T-helper 1 cell (primary cell): ENCODE data around the gene MS4A4E.
"Not testable (repeated sequence)": the region's sequence is repeated elsewhere in the genome, so short reads cannot be mapped to it uniquely, and the experiment has no call there.

Experiments
- DNase-seq, 5 donors: peaks; one replicate each; pipeline ENCODE4 v3.0.0-alpha.2; 2012 to 2020
- total RNA-seq, 4 donors: gene quantifications; one replicate each; lab custom pipeline; 2026; lab: John Stamatoyannopoulos, UW

Gene MS4A4E
- total RNA-seq, result 0 to 0.46 (median 0) reads per million in 4 donors

GRCh38 chr11:60242740-60243239 lies at the start of gene MS4A4E:
Gene MS4A4E, minus strand, starts transcription at chr11:60243137. Its CDS starts 13,082 bp downstream, at chr11:60230055.
- DNase-seq, result no peak

DNA sequence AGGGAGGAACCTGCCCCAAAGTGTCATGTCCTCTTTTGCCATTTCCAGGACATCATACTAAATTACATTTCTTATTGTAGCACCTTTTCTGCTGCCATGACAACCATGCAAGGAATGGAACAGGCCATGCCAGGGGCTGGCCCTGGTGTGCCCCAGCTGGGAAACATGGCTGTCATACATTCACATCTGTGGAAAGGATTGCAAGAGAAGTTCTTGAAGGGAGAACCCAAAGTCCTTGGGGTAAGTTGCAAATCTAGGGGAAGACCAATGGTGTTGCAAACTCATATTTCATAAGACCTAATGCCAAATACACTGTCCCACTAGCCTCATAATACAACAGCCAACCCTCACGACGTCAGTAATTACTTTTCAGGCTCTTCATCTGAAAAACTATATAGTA lies 49.2 kb upstream of the MS4A4E start:
- DNase-seq, result no peak

DNA sequence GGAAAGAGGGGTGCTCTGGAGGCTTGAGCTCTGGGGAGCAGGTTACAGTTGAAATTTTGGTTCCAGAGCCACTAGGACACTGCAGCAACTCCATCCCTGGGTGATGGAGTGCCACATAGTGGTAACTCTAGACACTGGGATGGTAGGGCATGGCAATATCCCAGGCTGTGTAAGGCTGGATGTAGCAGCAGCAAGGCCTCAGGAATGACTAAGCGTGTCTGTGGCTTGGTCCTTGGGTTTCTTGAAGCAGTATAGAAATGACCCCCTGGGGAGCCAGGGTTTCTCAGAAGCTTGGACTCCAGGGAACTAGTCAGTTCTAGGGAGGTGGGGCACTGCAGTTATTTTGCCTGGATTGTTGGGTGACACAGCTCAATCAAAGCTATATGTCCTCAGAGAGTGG lies 45.6 kb upstream of the MS4A4E start:
- no peak for DNase-seq

- not testable (repeated sequence) for DNase-seq
These were observed 42.6 kb upstream of the MS4A4E start for GRCh38 chr11:60285411-60286126.

GRCh38 chr11:60282286-60282685 lies 39.3 kb upstream of the MS4A4E start:
- no peak for DNase-seq

GRCh38 chr11:60281485-60281884 lies 38.5 kb upstream of the MS4A4E start:
- no peak for DNase-seq

GRCh38 chr11:60280412-60280811 lies 37.5 kb upstream of the MS4A4E start, which contains the start of gene MS4A4A:
Gene MS4A4A, plus strand, starts transcription at chr11:60280666. Its CDS starts 10 bp downstream, at chr11:60280676.
- DNase-seq, result no peak

DNA sequence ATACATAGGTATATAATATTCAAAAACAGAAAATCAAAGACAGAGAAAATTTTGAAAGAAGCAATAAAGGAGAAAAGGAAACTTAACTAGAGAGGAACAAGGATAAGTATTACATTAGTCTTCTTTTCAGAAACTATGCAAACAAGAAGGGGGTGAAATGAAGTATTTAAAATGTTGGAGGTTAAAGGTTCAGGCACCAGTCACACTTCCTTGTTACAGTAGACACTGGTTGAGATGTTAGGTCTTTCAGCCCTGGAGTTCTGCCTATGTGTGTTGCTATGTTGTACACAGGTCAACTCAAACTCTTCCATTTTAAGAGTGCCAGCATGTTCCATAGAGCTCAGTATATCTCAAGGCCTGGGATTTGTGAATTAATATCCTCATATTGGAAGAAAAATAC lies 31.5 kb upstream of the MS4A4E start:
- no peak for DNase-seq

- peak in 1 of 5 donors; percentile 11 for DNase-seq
These were observed 22.7 kb upstream of the MS4A4E start for GRCh38 chr11:60265373-60266214.

GRCh38 chr11:60264644-60265043 lies 21.7 kb upstream of the MS4A4E start:
- no peak for DNase-seq

GRCh38 chr11:60263402-60263801 lies 20.5 kb upstream of the MS4A4E start:
- no peak for DNase-seq

DNA sequence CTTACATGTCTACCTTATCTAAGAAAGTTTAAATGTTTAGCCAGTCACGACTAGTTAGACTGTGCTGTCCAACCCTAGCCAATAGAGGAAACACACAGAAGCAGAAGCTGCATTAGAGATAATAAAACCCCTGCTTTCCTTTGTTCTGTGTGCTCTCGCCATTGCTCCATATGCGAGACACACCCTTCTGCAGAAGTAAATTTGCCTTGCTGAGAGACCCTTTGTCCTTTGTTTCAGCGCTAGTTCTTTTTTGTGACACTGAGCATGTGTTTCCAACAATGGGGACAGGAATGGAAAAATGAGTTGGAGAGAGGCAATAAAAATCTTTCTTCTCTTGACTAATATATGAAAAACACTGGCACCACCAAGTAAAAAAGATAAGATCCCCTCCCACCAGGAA lies 18.1 kb upstream of the MS4A4E start:
- DNase-seq, result no peak

GRCh38 chr11:60257956-60258722 lies 15.2 kb upstream of the MS4A4E start:
- no peak for DNase-seq

GRCh38 chr11:60252213-60253108 lies 9.5 kb upstream of the MS4A4E start:
- no peak for DNase-seq

GRCh38 chr11:60251485-60252212 lies 8.7 kb upstream of the MS4A4E start:
- DNase-seq, result no peak

GRCh38 chr11:60241786-60242185 lies 1.2 kb downstream of the MS4A4E start:
- no peak for DNase-seq

- no peak for DNase-seq
These were observed 2.3 kb downstream of the MS4A4E start for GRCh38 chr11:60240662-60241061.

GRCh38 chr11:60235321-60235720 lies 7.6 kb downstream of the MS4A4E start:
- DNase-seq, result no peak

DNA sequence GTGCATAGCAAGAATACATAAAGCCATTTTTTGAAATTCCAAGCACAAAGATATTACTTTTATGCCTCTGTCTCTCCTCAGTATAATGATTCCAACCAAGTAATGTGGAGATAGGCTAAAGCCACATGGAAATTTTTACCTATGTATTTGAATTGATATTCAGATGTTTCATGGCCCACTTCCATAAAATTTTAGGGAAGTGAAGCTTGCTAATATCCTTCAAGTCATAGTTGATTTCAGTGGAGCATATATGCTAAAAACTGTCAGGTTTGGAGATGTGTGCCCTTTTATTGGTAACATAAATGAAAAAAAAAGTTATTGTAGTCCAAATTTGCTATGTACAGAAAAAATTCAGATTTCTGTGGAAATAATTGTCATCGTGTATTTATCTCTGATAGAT lies 12.3 kb downstream of the MS4A4E start:
- DNase-seq, result no peak

DNA sequence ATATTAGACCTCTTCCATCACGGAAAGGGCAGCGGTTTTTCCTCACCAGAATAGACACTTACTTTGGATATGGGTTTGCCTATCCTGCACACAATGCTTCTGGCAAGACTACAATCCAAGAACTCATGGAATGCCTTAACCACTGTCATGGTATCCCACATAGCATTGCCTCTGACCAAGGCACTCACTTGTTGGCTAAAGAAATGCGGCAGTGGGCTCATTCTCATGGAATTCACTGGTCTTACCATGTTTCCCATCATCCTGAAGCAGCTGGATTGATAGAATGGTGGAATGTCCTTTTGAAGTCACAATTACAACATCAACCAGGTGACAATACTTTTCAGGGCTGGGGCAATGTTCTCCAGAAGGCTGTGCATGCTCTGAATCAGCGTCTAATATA lies 20.8 kb downstream of the MS4A4E start:
- no peak for DNase-seq

DNA sequence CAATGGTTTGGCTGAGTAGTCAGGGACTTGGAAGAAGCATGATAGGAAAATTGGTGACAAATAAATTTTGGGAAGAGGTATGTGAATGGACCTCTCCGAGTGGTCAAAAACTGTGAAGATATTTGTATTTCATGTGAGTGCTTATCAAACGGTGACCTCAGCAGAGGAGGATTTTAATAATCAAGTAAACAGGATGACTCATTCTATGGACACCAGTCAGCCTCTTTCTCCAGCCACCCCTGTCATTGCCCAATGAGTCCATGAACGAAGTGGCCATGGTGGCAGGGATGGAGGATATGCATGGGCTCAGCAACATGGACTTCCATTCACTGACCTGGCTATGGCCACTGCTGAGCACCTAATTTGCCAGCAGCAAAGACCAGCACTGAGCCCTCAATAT lies 21.2 kb downstream of the MS4A4E start:
- DNase-seq, result no peak
